Fibroblast of gingiva (primary cell): ENCODE measurements around the gene CHN2.

Source experiments
- DNase-seq: peaks from one replicate; pipeline ENCODE4 v3.0.0-alpha.2; 2011; ENCODE audit warnings: low read depth

The CHN2 gene

DNA sequence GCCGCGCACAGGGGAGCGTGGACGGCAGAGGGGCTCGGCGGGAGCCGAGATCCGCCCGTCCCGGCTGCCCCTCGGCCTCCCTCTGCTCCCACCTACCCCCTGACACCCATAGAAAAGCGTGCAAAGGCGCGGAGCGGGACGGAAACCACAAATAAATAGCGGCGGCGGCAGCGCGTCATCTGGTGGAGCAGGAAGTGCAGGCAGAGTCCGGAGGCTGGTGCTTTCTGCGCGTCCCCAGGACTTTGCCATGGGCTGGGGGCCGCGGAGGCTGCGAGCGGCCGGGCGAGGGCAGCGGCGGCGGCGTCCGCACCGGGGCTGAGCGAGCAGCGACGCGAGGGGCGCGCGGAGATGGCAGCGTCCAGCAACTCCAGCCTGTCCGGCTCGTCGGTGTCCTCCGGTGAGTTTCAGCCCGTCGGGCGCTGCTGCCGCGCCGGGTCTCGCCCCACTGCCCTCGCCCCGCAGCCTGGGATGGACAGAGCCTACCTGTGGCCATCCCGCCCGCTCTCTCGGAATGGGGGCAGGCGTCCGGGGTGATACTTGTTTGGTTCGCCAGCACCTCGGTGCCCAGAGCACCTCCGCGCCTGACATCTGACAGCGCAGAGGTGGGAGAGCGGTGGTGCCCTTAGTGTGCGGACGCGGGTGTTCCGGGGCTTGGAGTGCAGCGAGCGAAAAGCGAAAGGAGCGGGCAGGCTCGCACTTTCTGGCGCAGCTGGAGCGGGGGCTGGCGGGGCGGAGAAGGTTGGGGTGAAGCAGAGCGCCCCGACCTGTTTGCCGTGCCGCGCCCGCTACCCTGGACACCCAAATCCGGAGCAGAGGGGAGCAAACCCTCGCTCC, at the start of gene CHN2:
CHN2 (plus strand) TSS at position 182 of the 834 bp plus-strand sequence.
- no peak for DNase-seq

DNA sequence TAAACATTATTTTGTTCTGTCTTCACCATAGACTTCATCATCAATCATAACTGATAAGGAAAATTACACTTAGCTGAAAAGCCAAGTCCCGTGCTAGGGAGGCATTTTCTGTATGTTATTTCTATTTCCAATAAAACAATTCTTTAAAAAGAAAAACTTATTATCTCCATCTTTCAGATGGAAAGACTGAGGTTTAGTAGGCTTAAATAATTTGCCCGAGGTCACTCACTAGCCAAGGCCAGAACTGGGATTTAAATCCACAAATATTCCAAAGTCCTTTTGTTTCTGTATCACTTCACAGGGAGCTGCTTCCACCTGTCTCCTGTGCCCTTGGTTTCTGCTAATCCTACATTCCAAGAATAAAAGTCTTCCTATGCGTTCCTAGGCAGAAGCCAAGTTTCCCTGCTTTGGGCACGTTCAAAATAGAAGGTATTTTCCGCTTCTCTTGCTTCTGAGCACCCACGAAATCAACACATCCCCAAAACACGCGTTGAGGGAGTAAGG, 49.0 kb upstream of the CHN2 start:
- no peak for DNase-seq

DNA sequence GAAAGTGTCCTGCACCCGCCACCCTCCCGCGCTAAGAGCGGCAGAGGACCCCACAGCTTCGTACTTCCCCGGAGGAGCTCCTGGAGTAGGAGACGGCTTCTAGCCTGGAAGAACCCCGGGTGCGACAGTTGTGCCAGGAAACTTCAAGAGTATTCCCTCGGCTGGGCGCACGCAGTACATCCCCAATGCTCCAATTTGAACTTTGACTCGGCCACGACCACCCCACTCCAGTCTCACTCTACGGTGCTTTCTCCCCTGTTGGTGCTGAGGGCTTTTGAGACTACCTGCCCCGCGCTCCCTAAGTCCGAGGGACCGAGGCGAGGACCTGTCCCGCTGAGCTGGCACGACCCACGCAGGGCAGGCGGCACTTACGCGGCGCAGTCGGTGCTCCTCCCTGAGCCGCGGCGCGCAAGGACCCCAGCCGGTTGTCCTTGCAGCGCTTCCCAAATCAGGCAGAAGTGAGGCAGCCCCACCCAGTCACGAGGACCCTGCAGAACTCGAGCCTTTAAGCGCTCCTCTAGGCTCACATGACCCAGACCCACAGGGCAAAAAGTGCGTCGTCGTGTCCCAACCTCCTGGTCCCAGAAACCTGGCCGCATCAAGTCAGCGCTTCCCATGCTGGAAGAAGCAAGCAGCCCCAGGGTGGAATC, 48.4 kb upstream of the CHN2 start, which contains the start of gene CPVL:
CPVL (minus strand) TSS at position 481 of the 650 bp plus-strand sequence. CDS start 25,476 bp downstream, outside the sequence.
- no peak for DNase-seq

DNA sequence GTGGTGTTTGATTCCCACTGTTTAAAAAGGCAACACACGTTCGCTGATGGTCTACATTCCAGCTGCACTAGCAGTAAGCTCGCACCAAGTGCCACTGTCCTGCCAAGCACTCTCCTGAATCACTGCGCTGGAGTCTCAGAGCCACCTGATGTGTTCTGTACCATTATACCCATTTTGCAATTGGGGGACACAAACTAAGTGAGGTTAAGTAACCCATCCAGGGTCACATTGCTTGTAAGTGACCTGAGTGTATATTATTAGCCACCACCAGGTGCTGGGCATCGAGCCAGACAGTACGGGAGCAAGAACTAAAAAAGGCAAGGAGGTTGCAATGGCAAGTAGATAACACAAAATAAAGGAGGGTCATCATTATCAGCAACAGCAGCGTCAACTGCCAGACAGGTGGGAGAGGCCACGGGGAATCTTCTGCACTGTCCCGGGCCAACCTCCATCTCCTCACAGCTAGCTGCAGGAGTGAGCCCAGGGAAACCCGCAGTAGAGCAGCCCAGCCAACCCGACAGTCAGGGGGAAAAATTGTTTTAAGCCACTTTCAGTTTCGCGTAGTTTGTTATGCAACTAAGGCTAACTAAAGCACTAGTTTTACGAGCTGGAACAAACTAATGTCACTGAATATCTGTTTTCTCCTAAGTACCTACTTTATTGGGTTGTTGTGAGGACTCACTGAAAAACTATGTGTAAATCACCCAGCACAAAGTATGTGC, 47.5 kb upstream of the CHN2 start:
- no peak for DNase-seq

DNA sequence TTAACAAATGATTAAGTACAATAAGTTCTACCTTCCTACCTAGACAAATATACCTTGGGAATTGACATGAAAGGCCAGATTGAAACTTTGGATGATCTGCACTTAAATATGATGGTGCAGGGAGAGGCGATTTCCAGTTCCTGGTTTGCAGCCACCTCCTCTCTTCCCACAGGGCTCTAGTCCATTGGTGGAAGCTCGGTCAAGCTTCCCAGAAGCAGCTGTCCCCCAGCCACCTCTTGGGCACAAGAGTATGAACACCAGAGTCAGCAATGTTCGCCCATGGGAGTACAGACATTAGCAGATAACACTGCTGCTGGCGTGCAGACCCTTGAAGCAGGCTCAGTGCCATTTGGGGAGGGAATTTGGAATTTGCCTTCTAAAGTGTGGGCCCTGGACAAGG, 46.8 kb upstream of the CHN2 start:
- no peak for DNase-seq

DNA sequence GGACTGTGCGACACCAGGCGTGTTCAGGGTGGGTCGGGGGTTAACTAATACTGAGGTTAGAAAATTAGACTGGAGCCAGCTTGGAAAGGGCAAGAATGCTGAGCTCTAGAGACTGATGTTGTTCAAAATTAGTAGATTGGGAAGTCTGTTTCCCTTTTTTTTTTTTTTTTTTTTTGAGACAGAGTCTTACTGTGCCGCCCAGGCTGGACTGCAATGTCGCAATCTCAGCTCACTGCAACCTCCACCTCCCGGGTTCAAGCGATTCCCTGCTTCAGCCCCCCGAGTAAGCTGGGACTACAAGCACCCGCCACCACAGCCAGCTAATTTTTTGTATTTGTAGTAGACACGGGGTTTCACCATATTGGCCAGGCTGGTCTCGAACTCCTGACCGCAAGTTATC, 45.5 kb upstream of the CHN2 start:
- no peak for DNase-seq

DNA sequence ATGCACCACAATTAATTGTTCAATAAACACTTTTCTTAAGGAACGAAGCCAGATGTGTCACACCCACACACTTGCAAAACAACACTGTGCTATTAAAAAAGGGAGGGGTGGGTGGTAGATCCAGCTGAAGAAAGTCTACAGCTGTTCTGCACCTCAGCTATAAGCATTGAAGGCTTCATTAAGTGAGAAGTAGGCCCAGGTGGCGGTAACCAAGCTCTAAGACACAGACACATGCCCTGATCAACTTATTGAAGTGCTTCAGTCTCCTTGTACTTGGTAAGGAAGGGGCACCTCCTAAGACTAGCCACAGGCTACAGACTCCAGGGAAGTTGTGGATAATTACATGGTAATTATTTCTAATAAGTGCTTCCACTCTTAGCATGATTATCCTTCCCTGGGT, 43.7 kb upstream of the CHN2 start:
- no peak for DNase-seq

DNA sequence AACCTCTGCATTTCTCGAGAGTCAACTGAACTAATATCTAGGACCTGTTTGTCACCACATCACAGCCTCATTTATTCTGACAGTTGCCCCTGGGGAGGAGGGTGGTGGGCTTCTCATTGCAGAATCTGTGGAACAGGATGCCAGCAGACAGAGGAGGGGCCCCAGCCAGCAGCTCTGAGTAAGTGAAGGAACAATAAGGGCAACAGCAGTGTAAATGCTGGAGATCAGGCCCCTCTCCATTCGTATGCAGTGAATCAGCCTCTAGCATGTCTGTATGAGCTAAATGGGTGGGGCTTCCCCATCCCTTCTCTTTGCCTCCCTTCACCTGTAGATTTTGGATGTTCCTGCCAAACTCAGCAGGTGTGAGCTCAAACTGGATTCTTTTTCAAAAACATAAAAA, 40.5 kb upstream of the CHN2 start:
- no peak for DNase-seq

DNA sequence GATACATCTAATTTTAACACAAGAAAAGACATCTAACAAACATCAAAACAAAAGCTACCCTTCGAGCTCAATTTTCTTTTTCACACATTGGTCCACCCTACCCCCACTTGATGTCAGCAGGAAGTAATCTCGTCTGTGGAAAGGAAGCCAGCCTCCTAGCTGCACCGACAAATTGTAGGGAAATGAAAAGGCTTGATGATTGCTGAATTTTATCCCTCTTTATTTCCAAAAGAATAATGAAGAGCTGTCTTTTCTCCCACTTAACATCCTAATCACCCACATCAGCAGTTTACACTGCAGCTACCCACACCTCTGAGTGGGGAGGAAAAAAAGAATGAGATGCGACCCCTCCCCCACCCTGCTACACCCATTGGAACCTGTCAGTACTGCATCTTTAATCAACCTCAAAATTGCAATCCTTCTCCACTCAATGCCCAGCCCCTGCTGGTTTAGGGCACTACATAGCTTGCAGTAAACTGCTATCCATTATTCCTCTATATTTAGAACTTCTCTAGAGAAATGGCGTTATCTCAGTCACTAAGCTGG, 37.6 kb upstream of the CHN2 start:
- DNase-seq: no peak

DNA sequence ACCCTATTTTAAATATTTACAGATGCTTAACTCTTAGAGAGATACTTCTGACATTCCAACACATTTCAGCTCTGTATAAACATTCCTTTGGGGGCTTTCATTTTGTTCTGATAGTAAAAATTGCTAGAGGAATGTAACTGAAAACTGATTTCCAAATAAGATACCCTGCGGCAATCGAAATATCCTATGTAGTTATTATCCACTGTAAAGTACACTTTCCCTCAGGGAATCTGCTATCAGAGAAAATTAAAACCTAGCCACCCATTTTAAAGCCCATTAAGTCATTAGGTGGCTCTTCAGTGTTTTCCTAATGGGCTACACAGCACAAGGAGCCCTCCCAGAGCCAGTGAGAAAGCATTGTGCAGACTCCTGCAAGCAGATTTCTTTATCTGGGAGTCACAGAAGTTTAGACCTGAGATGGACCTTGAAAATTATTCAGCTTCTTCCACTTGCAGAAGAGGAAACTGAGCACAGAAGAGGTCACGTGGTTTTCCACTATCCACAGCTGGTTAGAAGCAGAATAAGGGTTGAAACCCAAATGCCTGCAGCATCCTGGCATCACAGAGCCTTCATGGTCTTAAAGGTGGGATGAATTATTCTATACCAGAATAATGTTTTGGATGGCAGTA, 35.7 kb upstream of the CHN2 start:
- DNase-seq: no peak

DNA sequence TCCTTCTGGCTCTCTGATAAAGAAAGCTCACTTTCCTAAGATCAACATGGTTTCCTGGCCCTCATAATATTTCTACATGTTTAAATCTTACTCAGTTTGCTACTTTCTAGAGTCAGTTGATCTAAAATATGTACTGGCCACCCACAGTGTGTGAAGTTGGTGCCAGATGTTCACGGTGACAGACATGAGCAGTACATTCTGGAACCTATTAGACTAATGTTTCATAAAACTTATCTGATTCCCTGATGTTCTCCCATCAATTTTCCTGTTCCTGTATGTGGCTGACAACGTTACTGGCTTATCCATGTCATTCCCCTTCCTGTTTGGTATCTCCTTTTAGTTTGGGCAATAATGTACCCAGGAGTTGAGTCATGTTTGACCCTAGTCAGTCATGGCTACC, 34.5 kb upstream of the CHN2 start:
- no peak for DNase-seq

DNA sequence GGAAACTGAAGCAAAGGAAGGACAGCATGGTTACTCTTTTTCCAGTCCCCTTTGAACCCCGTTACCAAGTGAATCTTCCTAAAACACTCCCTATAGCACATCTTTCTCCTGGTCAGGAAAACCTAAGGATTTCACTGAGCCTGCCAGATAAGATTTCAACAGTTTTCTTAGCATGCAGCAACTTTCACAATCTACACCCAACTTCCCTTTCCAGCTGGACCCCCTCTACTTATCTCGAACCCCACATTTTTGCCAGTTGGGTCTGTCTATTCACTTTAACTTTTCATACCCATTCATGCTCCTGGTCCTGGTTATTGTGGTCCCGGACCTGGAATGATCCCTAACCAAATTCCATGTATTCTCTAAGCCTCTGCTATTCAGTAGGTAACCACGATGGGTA, 33.3 kb upstream of the CHN2 start:
- DNase-seq: no peak

DNA sequence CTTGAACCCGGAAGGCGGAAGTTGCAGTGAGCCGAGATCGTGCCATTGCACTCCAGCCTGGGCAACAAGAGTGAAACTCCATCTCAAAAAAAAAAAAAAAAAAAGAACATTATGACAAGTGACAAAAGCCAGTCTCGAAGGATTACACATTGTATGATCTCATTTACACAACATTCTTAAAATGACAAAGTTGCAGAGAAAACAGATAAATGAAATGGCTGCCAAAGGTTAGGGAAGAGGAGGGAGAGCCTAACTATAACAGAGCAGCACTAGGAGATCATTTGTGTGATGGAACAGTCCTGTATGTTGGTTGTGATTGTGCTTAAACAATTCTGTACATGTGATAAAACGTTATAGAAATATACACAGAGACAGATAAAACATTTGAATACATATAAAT, 32.0 kb upstream of the CHN2 start:
- DNase-seq: no peak

DNA sequence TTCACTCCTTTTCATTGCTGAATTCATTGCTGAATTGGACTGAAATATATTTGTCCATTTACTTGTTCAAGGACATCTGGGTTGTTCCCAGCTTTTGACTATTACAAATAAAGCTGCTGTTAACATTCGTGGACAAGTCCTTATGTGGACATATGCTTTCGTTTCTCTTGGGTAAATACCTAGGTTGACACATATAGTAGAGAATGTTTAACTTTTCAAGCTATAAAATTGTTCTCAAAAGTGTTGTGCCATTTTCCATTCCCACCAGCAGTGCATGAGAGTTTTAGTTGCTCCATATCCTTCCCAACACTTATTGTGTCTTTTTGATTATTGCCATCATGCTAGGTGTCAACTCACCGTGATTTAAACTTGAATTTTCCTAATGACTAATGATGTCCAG, 30.7 kb upstream of the CHN2 start:
- no peak for DNase-seq

DNA sequence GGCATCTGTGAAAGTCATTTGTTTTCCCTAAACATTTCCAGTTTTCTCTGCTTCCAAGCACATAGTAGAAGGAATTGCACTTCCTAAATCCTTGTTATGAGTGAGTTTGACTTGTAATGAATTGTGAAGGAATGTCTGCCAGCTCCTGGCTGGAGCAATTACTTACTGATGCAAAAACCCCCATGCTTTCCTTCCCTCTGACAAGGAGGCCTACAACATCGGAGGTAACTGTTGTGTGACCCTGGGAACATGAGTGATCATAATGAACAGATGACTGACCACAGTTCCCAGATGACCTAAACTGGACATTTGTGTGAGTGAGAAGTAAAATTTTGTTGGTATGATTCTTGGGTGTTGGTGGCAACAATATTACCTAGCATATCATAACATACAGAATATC, 26.9 kb upstream of the CHN2 start:
- DNase-seq: no peak

DNA sequence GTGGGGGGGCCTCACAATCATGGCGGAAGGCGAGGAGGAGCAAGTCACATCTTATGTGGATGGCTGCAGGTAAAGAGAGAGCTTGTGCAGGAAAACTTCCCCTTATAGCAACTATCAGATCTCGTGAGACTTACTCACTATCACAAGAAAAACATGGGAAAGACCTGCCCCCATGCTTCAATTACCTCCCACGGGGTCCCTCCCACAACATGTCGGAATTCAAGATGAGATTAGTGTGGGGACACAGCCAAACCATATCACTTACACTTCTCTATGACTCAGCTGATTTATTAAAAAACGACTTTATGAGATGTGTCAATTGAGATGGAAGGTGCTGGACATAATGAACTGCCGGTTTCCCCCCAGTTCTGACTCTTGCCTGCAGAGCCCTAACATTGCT, 23.8 kb upstream of the CHN2 start:
- DNase-seq: no peak

DNA sequence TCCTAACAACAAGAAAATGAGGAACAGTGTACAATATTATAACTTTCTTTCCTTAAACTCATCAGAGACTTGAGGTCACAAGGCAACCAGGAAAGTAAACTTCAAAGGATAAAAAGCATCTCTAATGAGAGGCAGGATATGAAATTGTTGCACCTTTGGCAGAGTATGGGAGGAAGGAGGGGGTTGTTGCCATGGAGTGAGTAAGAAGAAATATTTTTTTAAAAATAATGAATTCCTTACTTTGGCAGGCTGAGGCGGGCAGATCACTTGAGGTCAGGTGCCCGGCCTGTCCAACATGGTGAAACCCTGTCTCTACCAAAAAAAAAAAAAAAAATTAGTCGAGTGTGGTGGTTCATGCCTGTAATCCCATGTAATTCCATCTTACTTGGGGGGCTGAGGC, 21.1 kb upstream of the CHN2 start:
- DNase-seq: no peak

DNA sequence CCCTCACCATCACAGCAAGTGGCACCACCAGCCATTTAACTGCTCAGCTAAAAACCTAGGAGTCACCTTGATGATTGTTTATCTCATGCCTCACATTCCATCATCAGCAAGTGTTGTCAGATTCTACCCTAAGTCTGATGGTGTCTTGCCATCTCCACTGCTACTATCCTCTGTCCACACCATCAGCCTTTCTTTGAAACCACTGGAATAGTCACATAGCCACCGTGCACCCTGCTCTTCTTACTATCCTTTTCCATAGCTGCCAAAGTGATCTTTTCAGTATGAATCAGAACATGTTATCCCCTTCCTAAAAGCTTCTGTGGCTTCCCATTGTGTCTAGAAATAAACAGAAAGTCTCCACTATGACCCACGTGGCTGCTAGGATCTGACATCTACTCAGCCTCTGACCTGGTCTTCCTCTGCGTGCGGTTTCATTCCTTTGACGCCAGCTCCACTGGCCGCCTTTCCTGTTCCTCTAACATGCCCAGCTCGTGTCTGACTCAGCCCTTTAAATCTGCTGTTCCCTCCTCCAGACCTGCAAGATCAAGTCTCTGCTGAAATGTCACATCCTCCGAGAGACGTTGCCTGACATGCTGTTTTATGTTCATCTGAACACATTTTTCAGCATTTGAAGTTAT, 16.5 kb upstream of the CHN2 start:
- no peak for DNase-seq

DNA sequence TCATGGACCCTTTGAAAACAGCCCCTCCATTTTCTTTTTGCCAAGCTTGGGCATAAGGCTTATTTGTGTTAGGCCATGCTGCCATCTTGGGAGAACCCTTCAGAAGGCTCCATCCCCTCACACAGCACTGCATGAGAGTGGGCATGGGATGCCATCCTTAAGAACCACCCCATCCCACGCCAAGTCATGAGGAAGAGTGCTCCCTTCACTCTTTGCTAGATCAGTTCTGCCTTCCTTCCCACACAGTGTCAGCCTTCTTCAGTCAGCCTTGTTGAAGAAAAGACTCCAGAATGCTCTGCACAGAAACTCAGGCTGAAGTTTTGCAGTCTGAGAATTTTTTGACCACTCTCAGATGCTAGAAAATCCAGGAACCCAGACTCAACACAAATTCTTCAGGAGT, 15.5 kb upstream of the CHN2 start:
- DNase-seq: no peak

DNA sequence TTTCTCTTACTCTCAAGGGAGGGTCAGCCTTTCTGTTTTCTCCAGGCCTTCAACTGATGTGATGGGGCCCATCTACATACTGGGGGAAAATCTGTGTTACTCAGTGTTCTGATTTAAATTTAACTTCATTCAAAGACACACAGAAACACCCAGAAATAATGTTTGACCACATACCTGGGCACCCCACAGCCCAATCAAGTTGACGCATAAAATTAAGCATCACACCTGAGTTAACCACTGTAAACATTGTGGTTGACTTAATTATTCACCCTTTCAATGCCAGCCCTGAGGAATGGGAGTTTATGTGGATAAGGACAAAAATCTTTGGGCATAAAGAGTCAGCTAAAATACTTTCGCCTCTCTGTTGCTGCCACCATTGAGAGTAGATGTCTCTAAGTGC, 10.0 kb upstream of the CHN2 start:
- DNase-seq: no peak

DNA sequence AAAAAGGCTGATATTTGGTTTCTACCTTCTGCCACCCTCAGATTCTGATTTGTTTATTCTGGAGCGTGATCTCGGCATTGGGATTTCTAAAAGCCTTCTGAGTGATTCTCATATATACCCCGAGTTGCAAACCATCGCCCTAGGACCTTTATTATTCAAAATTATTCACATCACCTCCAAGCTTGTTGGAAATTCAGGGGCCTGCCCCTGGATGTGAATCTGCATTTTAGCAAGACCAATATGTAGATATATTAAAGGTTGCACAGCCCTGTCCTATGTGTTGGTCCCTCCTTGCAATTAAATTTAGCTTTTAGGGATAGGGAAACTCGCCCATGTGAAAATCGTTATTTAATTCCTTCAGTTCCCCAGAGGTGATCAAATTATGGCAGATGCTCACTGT, 9.0 kb upstream of the CHN2 start:
- no peak for DNase-seq
